NAMALWA (cell line): Measurements from ENCODE around the gene PRR23B.

ENCODE experiments used
- DNase-seq: peaks from one replicate; pipeline ENCODE4 v3.0.0-alpha.2; 2015; ENCODE audit warnings: low spot score

Gene PRR23B

GRCh38 chr3:138974462-138974861 lies 46.3 kb downstream of the PRR23B start:
- DNase-seq: no peak

GRCh38 chr3:138972941-138973340 lies 47.8 kb downstream of the PRR23B start:
- no peak for DNase-seq

- no peak for DNase-seq
Observed at GRCh38 chr3:138971766-138972320, 48.9 kb downstream of the PRR23B start.
